HepG2 (cell line): ENCODE measurements around the gene SLC25A23. TPM values are rescaled to one million over a fixed set of nuclear protein-coding genes. Genes with fewer than 3 reads are reported as not detected.

Experiments
- ADNP ChIP-seq: sonication (generic); formaldehyde crosslinking; IDR thresholded peaks from 2 replicates; pipeline ENCODE4 v1.4.0; 2020; ENCODE audit warnings: missing genetic modification reagents
- FOSL2 ChIP-seq: sonication (generic); formaldehyde crosslinking; IDR thresholded peaks from 2 replicates; pipeline ENCODE4 v1.4.0; 2020; ENCODE audit warnings: missing genetic modification reagents
- ISL2 ChIP-seq: sonication (generic); formaldehyde crosslinking; IDR thresholded peaks from 2 replicates; pipeline ENCODE4 v1.5.0; 2020; ENCODE audit warnings: missing genetic modification reagents
- KAT8 ChIP-seq: IDR thresholded peaks from 2 replicates; pipeline ENCODE4 v1.6.1; 2016; ENCODE audit warnings: missing genetic modification reagents, missing compliant biosample characterization
- KDM5B ChIP-seq: sonication (generic); formaldehyde crosslinking; IDR thresholded peaks from 2 replicates; pipeline ENCODE4 v1.4.0; 2020; ENCODE audit warnings: missing genetic modification reagents, mild to moderate bottlenecking, borderline replicate concordance
- MLXIP ChIP-seq: sonication (generic); formaldehyde crosslinking; IDR thresholded peaks from 2 replicates; pipeline ENCODE4 v1.9.0; 2021; ENCODE audit warnings: missing genetic modification reagents, borderline replicate concordance
- NRL ChIP-seq: sonication (generic); formaldehyde crosslinking; IDR thresholded peaks from 2 replicates; pipeline ENCODE4 v1.5.0; 2020; ENCODE audit warnings: missing genetic modification reagents, mild to moderate bottlenecking, moderate library complexity, borderline replicate concordance
- RAD21 ChIP-seq: fragments of 450-650 bp; formaldehyde crosslinking; IDR thresholded peaks from 2 replicates; pipeline ENCODE4 v1.5.0; 2020; ENCODE audit warnings: mild to moderate bottlenecking
- RBM39 ChIP-seq: fragments of 200-400 bp; formaldehyde crosslinking; IDR thresholded peaks from one replicate; pipeline ENCODE4 v1.6.1; 2018; ENCODE audit warnings: antibody characterized with exemption, mild to moderate bottlenecking, low read depth, low read length; ENCODE audit not compliant: poor library complexity, severe bottlenecking
- SALL2 ChIP-seq: sonication (generic); formaldehyde crosslinking; IDR thresholded peaks from 2 replicates; pipeline ENCODE4 v1.8.1; 2023; ENCODE audit warnings: mild to moderate bottlenecking, missing genetic modification reagents, inconsistent platforms
- SAP130 ChIP-seq: IDR thresholded peaks from 2 replicates; pipeline ENCODE4 v1.6.1; 2016; ENCODE audit warnings: low read depth
- SIN3A ChIP-seq: IDR thresholded peaks from 2 replicates; pipeline ENCODE4 v1.6.1; 2011; ENCODE audit warnings: low read depth, mild to moderate bottlenecking, control low read depth, low read length, borderline replicate concordance
- TARDBP ChIP-seq: sonication (generic); formaldehyde crosslinking; IDR thresholded peaks from 2 replicates; pipeline ENCODE4 v1.8.0; 2022; ENCODE audit warnings: mild to moderate bottlenecking, missing genetic modification reagents
- TCF7L2 ChIP-seq: IDR thresholded peaks from 2 replicates; pipeline ENCODE4 v1.6.1; 2011; ENCODE audit warnings: mild to moderate bottlenecking, low read depth, low read length, moderate library complexity
- ZNF274 ChIP-seq: sonication (generic); formaldehyde crosslinking; IDR thresholded peaks from 2 replicates; pipeline ENCODE4 v1.5.1; 2020; ENCODE audit warnings: mild to moderate bottlenecking, missing genetic modification reagents
- ZNF614 ChIP-seq: IDR thresholded peaks from 2 replicates; pipeline ENCODE4 v1.6.1; 2018; ENCODE audit warnings: missing biosample characterization, missing genetic modification reagents, inconsistent platforms, borderline replicate concordance
- polyA plus RNA-seq, 8 experiments: library from polyadenylated mRNA; depleted of rRNA in 3 of 8; stranded (reverse) in 7 of 8; unstranded in 1 of 8; fragments of >200 nt; fragmentation: Illumina TruSeq in 4 of 8; extraction: Trizol in 4 of 8; gene quantifications; 2 replicates each; pipeline versions ENCODE4 v1.2.1 to v1.2.3, GENCODE V29; 2011 to 2016; ENCODE audit warnings: low read depth in 4 of 8, missing spikeins in 1 of 8, mixed read lengths in 1 of 8; ENCODE audit not compliant: insufficient read depth in 1 of 8
- total RNA-seq, 5 experiments: library from RNA; depleted of rRNA; stranded (reverse); fragments of >200 nt; fragmentation: Illumina TruSeq; extraction: Trizol; gene quantifications; 2 replicates each; pipeline ENCODE4 v1.2.3, GENCODE V29; 2016; ENCODE audit warnings: low read depth in 1 of 5
- TF ChIP-seq, protein P1 (sequence below): sonication (generic); formaldehyde crosslinking; IDR thresholded peaks from 2 replicates; pipeline ENCODE4 v1.5.0; 2020; ENCODE audit warnings: missing genetic modification reagents
- TF ChIP-seq, protein P2 (sequence below): sonication (generic); formaldehyde crosslinking; IDR thresholded peaks from 2 replicates; pipeline ENCODE4 v1.4.0; 2020; ENCODE audit warnings: mild to moderate bottlenecking, missing genetic modification reagents

Gene SLC25A23
- total and polyA plus RNA-seq, 2 of the 13 experiments (the other 11 are each of a cell fraction or from before 2014, with no cell fraction given): 12.4 to 15.2 TPM

DNA sequence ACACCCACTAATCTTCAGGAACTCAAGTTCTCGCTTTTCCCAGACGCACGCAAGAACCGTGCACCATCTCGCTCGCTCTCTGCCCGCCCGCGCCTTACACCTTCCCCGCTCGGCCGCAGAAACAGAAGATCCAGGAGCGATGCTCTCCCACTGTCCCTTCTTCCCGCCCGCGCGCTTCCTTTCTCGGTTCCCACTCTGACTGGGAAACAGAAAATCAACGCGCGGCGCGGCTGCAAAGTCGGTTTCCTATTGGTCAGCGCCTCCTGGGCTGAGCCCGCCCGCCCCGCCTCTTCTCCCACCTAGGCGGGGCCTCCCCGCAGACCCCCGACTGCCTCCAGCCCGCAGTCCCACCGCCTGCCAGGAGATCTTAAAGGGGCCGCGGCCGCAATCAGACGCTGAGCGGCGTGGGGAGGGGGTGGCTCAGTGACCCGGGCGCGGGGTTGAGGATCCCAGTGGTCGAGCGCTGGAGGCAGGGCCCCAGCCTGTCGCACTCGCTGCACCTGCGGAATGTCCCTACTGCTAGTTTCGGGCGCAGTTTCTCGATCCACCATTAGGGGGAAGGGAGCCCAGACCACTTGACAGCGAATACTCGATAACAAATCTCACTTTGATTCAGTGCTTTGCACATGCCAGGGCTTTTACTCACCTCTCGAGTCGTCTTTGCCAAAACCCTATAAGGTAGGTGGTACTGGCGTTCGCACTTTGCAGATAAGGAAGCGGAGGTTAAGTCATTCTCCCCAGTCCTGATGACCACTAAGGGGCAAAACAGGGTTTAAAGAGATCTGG is 700 bp upstream of the SLC25A23 start (continued):
- TF ChIP-seq, protein P1, sequence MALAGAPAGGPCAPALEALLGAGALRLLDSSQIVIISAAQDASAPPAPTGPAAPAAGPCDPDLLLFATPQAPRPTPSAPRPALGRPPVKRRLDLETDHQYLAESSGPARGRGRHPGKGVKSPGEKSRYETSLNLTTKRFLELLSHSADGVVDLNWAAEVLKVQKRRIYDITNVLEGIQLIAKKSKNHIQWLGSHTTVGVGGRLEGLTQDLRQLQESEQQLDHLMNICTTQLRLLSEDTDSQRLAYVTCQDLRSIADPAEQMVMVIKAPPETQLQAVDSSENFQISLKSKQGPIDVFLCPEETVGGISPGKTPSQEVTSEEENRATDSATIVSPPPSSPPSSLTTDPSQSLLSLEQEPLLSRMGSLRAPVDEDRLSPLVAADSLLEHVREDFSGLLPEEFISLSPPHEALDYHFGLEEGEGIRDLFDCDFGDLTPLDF (CRISPR knock-in tag): 0 out of 2 replicates have a peak, but pooled peaks have one; percentile 37
- TF ChIP-seq ZNF274 (CRISPR knock-in tag): no peak
- TF ChIP-seq NRL (CRISPR knock-in tag): 0 out of 2 replicates have a peak, but pooled peaks have one; percentile 12
- 0 out of 2 replicates have a peak, but pooled peaks have one; percentile 58 for TF ChIP-seq SIN3A
- TF ChIP-seq SAP130: peak; percentile 75
- no peak for TF ChIP-seq TCF7L2
- 0 out of 2 replicates have a peak, but pooled peaks have one; percentile 29 for TF ChIP-seq SALL2 (CRISPR knock-in tag)
- TF ChIP-seq KAT8 (CRISPR knock-in tag): peak; percentile 68; the same call in 1 of the 2 replicates
- TF ChIP-seq RBM39: peak; percentile 90
- no peak for TF ChIP-seq KDM5B
- 0 out of 2 replicates have a peak, but pooled peaks have one; percentile 23 for TF ChIP-seq ZNF614
- TF ChIP-seq MLXIP: no peak
- TF ChIP-seq FOSL2 (CRISPR knock-in tag): peak; percentile 17; the same call in 1 of the 2 replicates
- peak; percentile 33; the same call in 1 of the 2 replicates for TF ChIP-seq RAD21 (CRISPR knock-in tag)
- TF ChIP-seq, protein P2, sequence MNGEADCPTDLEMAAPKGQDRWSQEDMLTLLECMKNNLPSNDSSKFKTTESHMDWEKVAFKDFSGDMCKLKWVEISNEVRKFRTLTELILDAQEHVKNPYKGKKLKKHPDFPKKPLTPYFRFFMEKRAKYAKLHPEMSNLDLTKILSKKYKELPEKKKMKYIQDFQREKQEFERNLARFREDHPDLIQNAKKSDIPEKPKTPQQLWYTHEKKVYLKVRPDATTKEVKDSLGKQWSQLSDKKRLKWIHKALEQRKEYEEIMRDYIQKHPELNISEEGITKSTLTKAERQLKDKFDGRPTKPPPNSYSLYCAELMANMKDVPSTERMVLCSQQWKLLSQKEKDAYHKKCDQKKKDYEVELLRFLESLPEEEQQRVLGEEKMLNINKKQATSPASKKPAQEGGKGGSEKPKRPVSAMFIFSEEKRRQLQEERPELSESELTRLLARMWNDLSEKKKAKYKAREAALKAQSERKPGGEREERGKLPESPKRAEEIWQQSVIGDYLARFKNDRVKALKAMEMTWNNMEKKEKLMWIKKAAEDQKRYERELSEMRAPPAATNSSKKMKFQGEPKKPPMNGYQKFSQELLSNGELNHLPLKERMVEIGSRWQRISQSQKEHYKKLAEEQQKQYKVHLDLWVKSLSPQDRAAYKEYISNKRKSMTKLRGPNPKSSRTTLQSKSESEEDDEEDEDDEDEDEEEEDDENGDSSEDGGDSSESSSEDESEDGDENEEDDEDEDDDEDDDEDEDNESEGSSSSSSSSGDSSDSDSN (CRISPR knock-in tag): peak; percentile 40; the same call in 1 of the 2 replicates
- 0 out of 2 replicates have a peak, but pooled peaks have one; percentile 41 for TF ChIP-seq ISL2
- TF ChIP-seq TARDBP (CRISPR knock-in tag): peak; percentile 76; the same call in 1 of the 2 replicates
- no peak for TF ChIP-seq ADNP
